Posterior cingulate gyrus (tissue), 11 donors: ENCODE results near the gene XCR1.
A peak's percentile ranks its signal among the peaks of the same experiment; 100 is the strongest.
"Not testable (repeated sequence)": the region's sequence is repeated elsewhere in the genome, so short reads cannot be mapped to it uniquely, and the experiment has no call there.

ENCODE experiments used
- DNase-seq, 10 donors: peaks; one replicate each; pipeline versions ENCODE4 v3.0.0 to v3.0.0-alpha.2; 2020 to 2021; ENCODE audit warnings: mixed read lengths in 3 of 10
- intact Hi-C: fragments of 100-400 bp; cut with DNase I; formaldehyde crosslinking; loops from one replicate; pipeline ENCODE4 v1.15.1; 2023

XCR1 gene

DNA sequence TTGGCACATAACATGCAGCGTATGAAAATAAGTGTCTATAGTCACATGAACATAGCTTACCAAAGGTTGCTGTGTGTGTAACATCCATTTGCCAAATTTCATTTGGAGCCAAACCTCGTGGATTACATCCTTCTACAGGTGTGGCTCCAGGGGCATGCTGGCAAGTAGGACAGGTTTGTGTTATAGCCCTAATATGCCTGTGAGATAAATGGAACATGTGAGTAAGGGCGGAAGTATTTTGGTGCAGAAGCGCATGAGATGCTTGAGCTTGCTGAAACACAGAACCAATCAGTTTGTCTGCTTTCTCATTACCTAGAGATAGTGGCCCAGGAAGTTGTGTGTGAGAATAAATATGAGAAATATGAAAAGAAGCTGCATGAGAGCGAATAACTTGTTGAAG lies 21.8 kb upstream of the XCR1 start:
- intact Hi-C loops, result no loop called here
- DNase-seq, result no peak

- intact Hi-C loops, DNase-seq: not testable (repeated sequence)
Observed at GRCh38 chr3:46046231-46046630, 18.9 kb upstream of the XCR1 start.

DNA sequence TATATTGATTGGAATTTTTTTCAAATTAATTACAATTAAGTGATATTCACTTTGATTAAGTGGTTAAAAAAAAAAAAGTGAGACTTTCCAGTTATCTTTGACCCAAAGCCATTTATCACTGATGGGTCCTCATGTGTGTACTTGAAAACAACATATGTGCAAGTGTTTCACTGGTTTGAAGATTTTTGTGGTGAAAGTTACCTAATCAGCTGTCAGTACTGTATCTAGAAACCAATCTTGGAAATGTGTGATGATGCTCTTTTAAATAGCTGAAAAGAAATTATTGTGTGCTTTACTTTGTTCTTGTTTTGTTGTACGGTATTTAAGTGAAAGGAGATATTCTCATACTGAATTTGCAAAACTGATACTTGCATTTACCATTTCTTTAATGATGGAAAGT lies 11.6 kb upstream of the XCR1 start:
- no peak for DNase-seq
- intact Hi-C loops, result no loop called here

- intact Hi-C loops, DNase-seq: not testable (repeated sequence)
Observed at GRCh38 chr3:46038071-46038470, 10.8 kb upstream of the XCR1 start.

GRCh38 chr3:46036191-46036590 lies 8.9 kb upstream of the XCR1 start:
- intact Hi-C loops, result no loop called here
- DNase-seq, result no peak

DNA sequence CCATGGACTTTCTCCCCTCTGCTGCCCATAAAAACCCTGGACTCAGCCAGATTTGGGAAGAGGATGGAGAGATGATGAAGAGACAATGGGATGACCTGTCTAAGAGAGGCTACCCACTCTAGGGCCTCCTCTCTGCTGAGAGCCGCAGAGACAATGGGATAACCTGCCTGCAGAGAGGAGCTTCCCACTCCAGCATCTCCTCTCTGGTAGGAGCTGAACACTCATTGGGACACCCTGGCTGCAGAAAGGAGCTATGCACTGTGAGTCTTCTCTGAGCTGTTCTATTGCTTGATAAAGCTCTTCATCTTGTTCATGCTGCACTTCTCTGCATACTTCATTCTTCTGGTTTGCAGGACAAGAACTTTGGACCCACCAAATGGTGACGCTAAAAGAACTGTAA lies 4.5 kb upstream of the XCR1 start:
- no peak for DNase-seq
- intact Hi-C loops, result no loop called here

DNA sequence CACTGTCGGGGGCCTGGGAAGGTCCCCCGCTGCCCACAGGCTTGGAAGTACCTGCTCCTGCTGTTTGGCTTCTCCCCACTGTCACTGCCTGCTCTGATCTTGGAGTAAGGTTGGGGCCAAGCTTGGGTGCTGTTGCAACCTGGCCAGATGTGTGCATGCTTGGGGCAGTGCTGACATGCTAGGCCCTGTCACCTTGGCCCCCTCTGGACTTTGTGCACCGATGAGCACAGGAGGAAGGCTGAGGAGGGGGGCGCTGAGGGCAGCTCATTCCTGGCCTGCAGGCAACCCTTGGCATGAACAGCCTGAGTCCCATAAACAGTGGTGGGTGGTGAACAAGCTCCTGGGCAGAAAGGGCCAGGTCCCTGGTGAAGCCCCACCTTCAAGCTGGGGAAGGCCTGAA lies 4.0 kb upstream of the XCR1 start:
- intact Hi-C loops, result no loop called here
- DNase-seq, result no peak

DNA sequence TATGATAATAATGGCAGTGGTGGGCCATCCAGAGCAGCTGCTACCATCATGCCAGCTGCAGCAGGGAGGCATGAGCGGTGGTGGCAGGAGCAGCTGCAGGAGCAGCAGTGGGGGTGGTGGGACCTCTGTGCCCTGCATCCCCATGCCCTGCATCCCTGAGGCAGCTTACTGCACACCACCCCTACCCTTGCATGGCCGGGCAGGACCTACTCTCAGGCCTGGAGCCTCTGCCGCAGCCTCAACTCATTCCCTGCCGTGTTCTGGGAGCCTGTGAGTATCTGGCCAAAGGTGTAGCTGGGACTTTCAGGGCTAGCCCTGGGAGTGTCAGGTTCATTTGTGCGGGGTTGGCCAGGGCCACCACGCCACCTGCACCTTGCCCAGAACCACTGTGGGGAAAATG lies 3.3 kb upstream of the XCR1 start:
- no peak for DNase-seq
- intact Hi-C loops, result no loop called here

- intact Hi-C loops, result no loop called here
- DNase-seq, result no peak
Observed at GRCh38 chr3:46029953-46030543, 2.8 kb upstream of the XCR1 start.

DNA sequence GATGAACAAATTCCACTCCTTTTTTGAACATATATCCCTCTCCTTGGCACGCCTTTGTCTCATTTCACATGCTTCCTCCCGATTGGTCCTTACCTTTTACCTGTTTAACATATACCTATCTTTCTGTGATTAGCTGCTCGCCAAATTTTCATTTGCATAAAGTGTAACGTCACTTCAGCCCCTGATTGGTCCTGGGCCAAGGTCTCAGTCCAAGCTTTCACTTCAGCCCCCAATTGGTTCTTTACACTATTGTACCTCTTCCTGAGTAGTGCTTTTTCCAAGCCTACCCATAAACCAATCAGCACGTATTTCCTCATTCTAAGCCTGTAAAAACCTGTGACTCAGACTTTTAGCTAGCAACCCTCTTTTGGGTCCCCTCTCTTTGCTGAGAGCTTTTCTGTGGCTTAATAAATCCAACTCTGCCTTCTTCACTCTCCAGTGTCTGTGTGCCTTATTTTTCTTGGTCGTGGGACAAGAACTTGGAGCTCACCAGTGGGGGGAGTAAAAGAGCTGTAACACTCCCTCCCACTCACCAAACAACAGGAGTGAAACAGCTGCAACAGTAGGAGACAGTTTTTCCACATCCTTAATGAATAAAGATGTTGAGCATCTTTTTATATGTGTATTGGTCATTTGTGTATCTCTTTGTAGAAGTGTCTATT lies 584 bp upstream of the XCR1 start:
- intact Hi-C loops, result no loop called here

GRCh38 chr3:46025139-46025538 lies 2.1 kb downstream of the XCR1 start:
- no peak for DNase-seq
- intact Hi-C loops, result no loop called here

More for the DNA sequence above, 584 bp upstream of the XCR1 start:
- no peak for DNase-seq

DNA sequence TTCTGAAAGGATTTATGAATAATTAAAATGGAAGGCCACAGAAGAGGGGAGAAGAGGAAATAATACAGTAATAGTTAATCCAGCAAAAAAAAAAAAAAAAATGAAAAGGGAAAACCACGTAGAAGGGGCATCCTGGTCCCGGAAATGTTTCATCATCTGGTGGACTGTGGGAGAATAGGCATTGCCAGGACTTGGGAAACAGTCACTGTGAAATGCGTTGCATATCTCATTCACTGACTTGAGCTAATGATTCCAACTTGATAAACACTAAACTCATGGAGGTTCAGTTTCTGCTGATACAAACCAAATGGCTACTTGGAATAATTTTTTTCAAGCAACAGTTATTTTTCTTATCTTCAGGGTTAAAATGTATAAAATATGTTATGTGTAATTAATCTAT lies 3.2 kb downstream of the XCR1 start:
- DNase-seq, result no peak
- intact Hi-C loops, result no loop called here

DNA sequence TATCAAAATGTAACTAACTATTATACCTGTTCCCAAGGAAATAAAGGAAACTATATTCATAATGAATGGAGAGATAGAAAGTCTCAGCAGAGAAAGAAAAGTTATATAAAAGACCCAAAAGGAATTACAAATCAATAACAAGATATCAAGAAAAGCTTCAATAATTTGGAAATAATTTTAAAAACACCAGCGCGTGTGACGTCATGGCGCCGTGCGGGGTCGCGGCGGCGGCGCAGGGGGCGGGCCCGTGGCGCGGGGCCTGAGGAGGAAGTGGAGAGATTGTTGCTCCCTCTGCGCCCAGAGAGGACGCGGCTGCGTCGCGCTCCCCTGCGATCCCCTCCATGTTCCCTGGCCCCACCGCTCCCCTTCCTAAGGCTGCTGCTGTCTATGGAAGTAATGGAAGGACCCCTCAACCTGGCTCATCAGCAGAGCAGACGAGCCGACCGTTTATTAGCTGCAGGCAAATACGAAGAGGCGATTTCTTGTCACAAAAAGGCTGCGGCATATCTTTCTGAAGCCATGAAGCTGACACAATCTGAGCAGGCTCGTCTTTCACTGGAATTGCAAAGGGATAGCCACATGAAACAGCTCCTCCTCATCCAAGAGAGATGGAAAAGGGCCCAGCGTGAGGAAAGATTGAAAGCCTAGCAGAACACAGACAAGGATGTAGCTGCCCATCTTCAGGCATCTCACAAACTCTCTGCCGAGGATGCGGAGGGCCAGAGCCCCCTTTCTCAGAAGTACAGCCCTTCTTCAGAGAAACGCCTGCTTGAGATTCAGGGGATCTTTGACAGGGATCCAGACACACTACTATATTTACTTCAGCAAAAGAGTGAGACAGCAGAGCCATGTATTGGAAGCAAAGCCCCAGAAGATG lies 4.1 kb downstream of the XCR1 start:
- intact Hi-C loops, result no loop called here
- no peak for DNase-seq

DNA sequence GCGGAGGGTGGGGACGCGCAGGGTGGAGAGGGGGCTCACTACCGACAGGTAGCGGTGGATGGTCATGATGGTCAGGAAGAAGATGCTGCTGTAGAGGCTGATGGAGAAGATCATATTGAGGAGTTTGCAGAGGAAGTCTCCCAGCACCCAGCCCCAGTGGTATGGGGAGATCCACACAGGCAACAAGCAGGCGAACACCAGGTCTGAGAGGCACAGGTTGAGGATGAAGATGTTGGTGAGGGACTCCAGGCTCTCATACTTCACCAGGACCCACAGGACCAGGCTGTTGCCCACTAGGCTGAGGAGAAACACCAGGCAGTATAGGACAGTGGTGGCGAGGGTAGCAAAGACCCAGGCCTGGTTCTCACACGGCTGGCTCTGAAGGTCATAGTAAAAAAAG lies 5.8 kb downstream of the XCR1 start:
- DNase-seq, result no peak
- intact Hi-C loops, result no loop called here

GRCh38 chr3:46020766-46021510 lies 6.3 kb downstream of the XCR1 start:
- intact Hi-C loops, result no loop called here
- DNase-seq, result no peak

GRCh38 chr3:46019707-46020106 lies 7.6 kb downstream of the XCR1 start:
- no peak for DNase-seq
- intact Hi-C loops, result no loop called here

DNA sequence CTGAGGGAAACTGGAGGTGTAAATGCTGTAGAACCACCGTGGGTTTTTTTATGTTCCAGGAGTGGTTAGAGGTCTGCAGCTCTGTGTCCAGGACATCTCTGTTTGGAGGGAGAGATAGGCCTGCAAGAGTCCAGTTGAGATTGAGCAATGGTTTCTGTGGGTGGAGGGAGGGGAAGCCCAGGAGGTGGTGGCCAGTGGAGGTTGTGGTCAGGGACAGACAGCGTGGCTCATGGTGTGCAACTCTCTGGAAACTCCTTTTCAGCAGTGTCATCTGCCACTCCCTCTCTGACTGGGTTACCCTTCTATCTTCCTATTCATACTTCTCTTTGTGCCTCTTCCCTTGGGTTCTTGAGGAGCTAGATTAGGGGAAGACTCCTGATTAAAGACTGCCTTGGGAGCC lies 9.6 kb downstream of the XCR1 start:
- DNase-seq, result peak in 1 of 10 donors; percentile 11
- intact Hi-C loops, result no loop called here

DNA sequence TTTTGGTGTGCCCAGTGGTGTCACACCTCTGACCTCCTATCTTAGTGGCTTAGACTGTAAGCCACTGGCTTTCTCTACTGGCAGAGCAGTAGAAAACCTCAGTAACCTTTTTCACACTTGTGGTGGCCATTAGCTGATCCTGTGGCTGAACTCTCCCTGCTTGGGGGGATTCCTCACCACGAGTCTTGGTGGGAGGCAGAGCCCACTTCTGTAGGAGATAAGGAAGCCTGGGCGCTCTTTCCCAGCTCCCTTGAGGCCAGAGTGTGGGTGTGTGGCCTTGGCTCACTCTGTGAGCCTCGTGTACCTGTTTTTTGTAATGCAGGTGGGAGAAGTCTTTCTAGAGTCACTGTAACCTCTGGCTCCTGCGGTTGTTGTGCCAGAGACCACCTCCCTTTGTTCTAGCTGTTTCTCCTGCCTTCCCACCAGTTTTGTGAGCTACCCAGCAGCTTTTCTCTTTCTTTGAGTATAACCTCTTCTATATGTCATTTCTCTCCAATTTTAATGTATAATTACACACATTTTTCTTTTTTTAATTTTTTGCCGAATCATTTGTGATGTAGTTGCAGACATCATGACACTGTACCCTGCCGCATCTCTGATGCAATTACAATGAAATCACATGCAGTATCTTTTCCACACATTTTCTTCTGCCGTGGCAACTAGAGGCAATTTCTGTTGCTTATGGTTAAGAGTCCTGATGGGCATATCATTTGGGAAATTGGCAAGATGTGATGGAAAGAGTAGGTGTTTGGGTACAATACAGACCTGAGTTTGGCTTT lies 13.8 kb downstream of the XCR1 start:
- intact Hi-C loops, result no loop called here
- DNase-seq, result no peak

- intact Hi-C loops, result no loop called here
- DNase-seq, result no peak
Observed at GRCh38 chr3:46012246-46012645, 15.0 kb downstream of the XCR1 start.

DNA sequence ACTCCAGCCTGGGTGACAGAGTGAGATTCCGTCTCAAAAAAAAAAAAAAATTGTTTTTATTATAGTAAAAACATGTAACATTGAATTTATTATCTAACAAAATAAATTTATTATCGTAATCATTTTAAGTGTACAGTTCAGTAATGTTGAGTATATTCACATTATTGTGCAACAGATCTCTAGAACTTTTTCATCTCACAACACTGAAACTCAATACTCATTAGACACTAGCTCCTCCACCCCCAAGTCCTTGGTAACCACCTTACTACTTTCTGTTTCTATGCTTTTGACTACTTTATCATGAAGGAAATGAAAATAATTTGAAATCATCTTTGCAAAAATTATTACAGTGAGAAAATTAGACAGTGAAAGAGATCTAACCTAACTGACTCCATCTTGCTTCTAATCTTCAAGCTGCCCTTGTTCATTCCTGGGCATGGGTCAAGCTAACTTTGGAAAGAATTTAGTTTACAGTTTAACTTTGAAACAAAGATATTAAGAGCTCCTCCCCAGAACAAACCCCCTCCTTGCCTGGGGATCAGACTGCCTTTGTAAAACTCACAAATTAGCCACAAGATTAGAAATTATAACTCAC lies 16.7 kb downstream of the XCR1 start:
- intact Hi-C loops, result no loop called here
- no peak for DNase-seq
